ENCODE measurements around the gene ASCL3.
"Not testable (repeated sequence)": the region's sequence is repeated elsewhere in the genome, so short reads cannot be mapped to it uniquely, and the experiment has no call there.

Gene ASCL3

GRCh38 chr11:8987446-8987845, 44.6 kb upstream of the ASCL3 start:
- no peaks in the 10 kb centered on the region for H3K79me2 ChIP-seq (ENCODE audit: insufficient read depth, low read length)
- no peak overlapping the region for H3K27ac ChIP-seq (ENCODE audit: low read depth, low read length)
- no peaks in the 10 kb centered on the region for H3K9me3 ChIP-seq (ENCODE audit: insufficient read depth, low read length)
- H3K27me3 ChIP-seq (ENCODE audit: low read length), result no peaks in the 10 kb centered on the region
- TF ChIP-seq EZH2phosphoT487 (conservative IDR thresholded peaks at IDR 0.05; ENCODE audit: low read length) (no peak), CTCF (IDR thresholded peaks at IDR 0.05; ENCODE audit: insufficient read depth, low read length, poor library complexity, severe bottlenecking) (no peak)
- H3K4me2 ChIP-seq (ENCODE audit: low read depth, low read length, poor library complexity, severe bottlenecking), result no peak overlapping the region
- H3K9me2 ChIP-seq (replicated peaks; ENCODE audit: insufficient read depth, low read length), result no peaks in the 10 kb centered on the region
- no peaks in the 10 kb centered on the region for H3F3A ChIP-seq (ENCODE audit: insufficient read depth)
- no peak overlapping the region for H2AFZ ChIP-seq (ENCODE audit: low read depth, low read length, severe bottlenecking)
- no peak overlapping the region for H3K9ac ChIP-seq (ENCODE audit: low read length)
- H3K36me3 ChIP-seq (ENCODE audit: low read length), result no peaks in the 10 kb centered on the region
- H4K20me1 ChIP-seq (ENCODE audit: low read depth, low read length), result no peaks in the 10 kb centered on the region
- no peak overlapping the region for H3K4me3 ChIP-seq (ENCODE audit: insufficient read depth, low read length, poor library complexity, severe bottlenecking)

- H3K9ac ChIP-seq (ENCODE audit: low read length); H3K9me3 ChIP-seq (ENCODE audit: insufficient read depth, low read length); H2AFZ ChIP-seq (ENCODE audit: low read depth, low read length, severe bottlenecking); H3K4me2 ChIP-seq (ENCODE audit: low read depth, low read length, poor library complexity, severe bottlenecking); H3K79me2 ChIP-seq (ENCODE audit: insufficient read depth, low read length); H4K20me1 ChIP-seq (ENCODE audit: low read depth, low read length); H3K27ac ChIP-seq (ENCODE audit: low read depth, low read length); H3K27me3 ChIP-seq (ENCODE audit: low read length); H3F3A ChIP-seq (ENCODE audit: insufficient read depth); H3K36me3 ChIP-seq (ENCODE audit: low read length); H3K4me3 ChIP-seq (ENCODE audit: insufficient read depth, low read length, poor library complexity, severe bottlenecking); H3K9me2 ChIP-seq (replicated peaks; ENCODE audit: insufficient read depth, low read length): not testable (repeated sequence)
Measured at GRCh38 chr11:8986772-8987171, 44.0 kb upstream of the ASCL3 start.

GRCh38 chr11:8985462-8985861, 42.6 kb upstream of the ASCL3 start:
- Histone ChIP-seq H2AFZ (ENCODE audit: low read depth, low read length, severe bottlenecking) (no peak overlapping the region), H4K20me1 (ENCODE audit: low read depth, low read length) (no peaks in the 10 kb centered on the region), H3K36me3 (ENCODE audit: low read length) (no peaks in the 10 kb centered on the region), H3K79me2 (ENCODE audit: insufficient read depth, low read length) (no peaks in the 10 kb centered on the region), H3F3A (ENCODE audit: insufficient read depth) (no peaks in the 10 kb centered on the region), H3K9ac (ENCODE audit: low read length) (no peak overlapping the region), H3K27ac (ENCODE audit: low read depth, low read length) (no peak overlapping the region), H3K4me2 (ENCODE audit: low read depth, low read length, poor library complexity, severe bottlenecking) (no peak overlapping the region), H3K4me3 (ENCODE audit: insufficient read depth, low read length, poor library complexity, severe bottlenecking) (no peak overlapping the region), H3K27me3 (ENCODE audit: low read length) (no peaks in the 10 kb centered on the region), H3K9me2 (replicated peaks; ENCODE audit: insufficient read depth, low read length) (no peaks in the 10 kb centered on the region), H3K9me3 (ENCODE audit: insufficient read depth, low read length) (no peaks in the 10 kb centered on the region)
- TF ChIP-seq CTCF (IDR thresholded peaks at IDR 0.05; ENCODE audit: insufficient read depth, low read length, poor library complexity, severe bottlenecking) (no peak), EZH2phosphoT487 (conservative IDR thresholded peaks at IDR 0.05; ENCODE audit: low read length) (no peak)

GRCh38 chr11:8983552-8983951, 40.7 kb upstream of the ASCL3 start:
- Histone ChIP-seq H3K27me3 (ENCODE audit: low read length) (no peaks in the 10 kb centered on the region), H3K4me2 (ENCODE audit: low read depth, low read length, poor library complexity, severe bottlenecking) (no peak overlapping the region), H3F3A (ENCODE audit: insufficient read depth) (no peaks in the 10 kb centered on the region), H3K36me3 (ENCODE audit: low read length) (no peaks in the 10 kb centered on the region), H3K9me3 (ENCODE audit: insufficient read depth, low read length) (no peaks in the 10 kb centered on the region), H3K4me3 (ENCODE audit: insufficient read depth, low read length, poor library complexity, severe bottlenecking) (no peak overlapping the region), H4K20me1 (ENCODE audit: low read depth, low read length) (no peaks in the 10 kb centered on the region), H3K79me2 (ENCODE audit: insufficient read depth, low read length) (no peaks in the 10 kb centered on the region), H3K9ac (ENCODE audit: low read length) (no peak overlapping the region), H2AFZ (ENCODE audit: low read depth, low read length, severe bottlenecking) (no peak overlapping the region), H3K27ac (ENCODE audit: low read depth, low read length) (no peak overlapping the region), H3K9me2 (replicated peaks; ENCODE audit: insufficient read depth, low read length) (no peaks in the 10 kb centered on the region)
- TF ChIP-seq CTCF (IDR thresholded peaks at IDR 0.05; ENCODE audit: insufficient read depth, low read length, poor library complexity, severe bottlenecking) (no peak), EZH2phosphoT487 (conservative IDR thresholded peaks at IDR 0.05; ENCODE audit: low read length) (no peak)
